HCT116 (cell line): ENCODE data around the gene SEC11A.

Experiments
- CBX3 ChIP-seq: IDR thresholded peaks from 2 replicates; pipeline ENCODE4 v1.6.1; 2012; ENCODE audit warnings: low read depth
- CEBPB ChIP-seq: IDR thresholded peaks from 2 replicates; pipeline ENCODE4 v1.6.1; 2012; ENCODE audit warnings: low read depth
- CTCF ChIP-seq, 3 experiments: fragments of 200-600 bp in 1 of 3; sonication (generic) in 1 of 3; IDR thresholded peaks in 2 of 3; conservative IDR thresholded peaks in 1 of 3; 2 replicates each; pipeline ENCODE4 v1.5.1; 2012 to 2017; ENCODE audit warnings: low read depth in 2 of 3, low read length in 2 of 3, antibody characterized with exemption in 1 of 3, borderline replicate concordance in 1 of 3, control low read depth in 1 of 3, mild to moderate bottlenecking in 1 of 3, mixed read lengths in 1 of 3, mixed run types in 1 of 3, moderate library complexity in 1 of 3; ENCODE audit not compliant: insufficient read depth in 1 of 3
- EGR1 ChIP-seq: IDR thresholded peaks from 2 replicates; pipeline ENCODE4 v1.6.1; 2012; ENCODE audit warnings: low read depth
- EZH2 ChIP-seq: fragments of 200-600 bp; sonication (generic); IDR thresholded peaks from 2 replicates; pipeline ENCODE4 v1.6.1; 2017; ENCODE audit warnings: antibody characterized with exemption, mixed run types
- POLR2A ChIP-seq: IDR thresholded peaks from 2 replicates; pipeline ENCODE4 v1.7.0; 2011; ENCODE audit warnings: borderline replicate concordance; ENCODE audit not compliant: insufficient read depth, insufficient read length; ENCODE audit errors: extremely low read depth
- RAD21 ChIP-seq: IDR thresholded peaks from 2 replicates; pipeline ENCODE4 v1.6.1; 2012; ENCODE audit warnings: low read depth, mild to moderate bottlenecking
- SRF ChIP-seq: IDR thresholded peaks from 2 replicates; pipeline ENCODE4 v1.6.1; 2012; ENCODE audit warnings: low read depth
- TCF7L2 ChIP-seq: IDR thresholded peaks from 2 replicates; pipeline ENCODE4 v1.7.0; 2011; ENCODE audit warnings: borderline replicate concordance, inconsistent platforms; ENCODE audit not compliant: insufficient read depth, insufficient read length; ENCODE audit errors: extremely low read depth
- ZNF274 ChIP-seq: fragments of 200-500 bp; sonication (Bioruptor generic); IDR thresholded peaks from 2 replicates; pipeline ENCODE4 v1.6.1; 2014; ENCODE audit warnings: mild to moderate bottlenecking, low read depth, low read length, inconsistent platforms
- TF ChIP-seq, protein P1 (sequence below): IDR thresholded peaks from 2 replicates; pipeline ENCODE4 v1.6.1; 2012
- TF ChIP-seq, protein P2 (sequence below): IDR thresholded peaks from 2 replicates; pipeline ENCODE4 v1.6.1; 2012; ENCODE audit warnings: low read depth

DNA sequence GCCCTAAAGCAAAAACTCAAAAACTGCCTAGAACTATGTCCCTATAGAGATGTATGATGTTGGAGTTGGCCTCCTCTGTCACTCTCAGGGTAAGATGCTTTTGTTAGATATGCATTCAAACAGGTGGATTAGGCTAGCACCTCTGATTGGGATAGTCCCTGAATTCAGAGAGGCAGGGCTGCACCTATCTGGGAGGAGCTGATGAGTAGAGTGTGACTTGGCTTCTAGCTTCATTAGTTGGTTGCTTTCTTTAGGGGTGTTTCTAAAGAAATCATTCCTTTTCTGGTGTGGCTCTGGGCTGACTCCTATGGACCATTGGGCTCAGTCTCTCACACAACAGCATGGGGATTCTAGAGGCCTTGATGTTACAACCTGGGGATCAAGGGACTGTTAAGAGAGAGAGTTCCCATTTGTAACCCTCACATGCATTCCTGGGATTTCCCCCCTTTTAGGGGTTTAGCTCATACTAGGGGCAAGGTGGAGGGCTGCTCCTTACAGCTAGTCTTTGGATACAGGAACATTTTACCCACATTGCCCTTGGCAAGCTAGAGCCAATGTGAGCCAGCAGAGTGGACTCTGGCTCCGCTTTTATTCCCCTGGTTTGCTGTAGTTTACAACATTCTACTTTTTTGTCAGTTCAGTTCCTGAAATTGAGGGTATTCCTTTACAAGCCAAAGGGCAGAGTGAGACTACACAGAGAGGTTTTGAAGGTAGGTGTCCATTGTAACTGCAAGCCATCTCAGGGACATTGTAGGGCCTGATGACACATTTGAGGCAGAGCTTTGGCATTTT lies 40.0 kb upstream of the SEC11A start:
- no peak for TF ChIP-seq POLR2A
- TF ChIP-seq CTCF (IDR thresholded peaks at IDR 0.05 in 2 of 3, conservative IDR thresholded peaks at IDR 0.05 in 1 of 3; ENCODE audit: borderline replicate concordance in 1 of 3, insufficient read depth in 1 of 3, low read depth in 2 of 3, low read length in 2 of 3): no peak
- no peak for TF ChIP-seq ZNF274
- no peak for TF ChIP-seq EGR1
- TF ChIP-seq, protein P1, sequence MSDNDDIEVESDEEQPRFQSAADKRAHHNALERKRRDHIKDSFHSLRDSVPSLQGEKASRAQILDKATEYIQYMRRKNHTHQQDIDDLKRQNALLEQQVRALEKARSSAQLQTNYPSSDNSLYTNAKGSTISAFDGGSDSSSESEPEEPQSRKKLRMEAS: no peak
- no peak for TF ChIP-seq EZH2
- TF ChIP-seq TCF7L2: no peak
- 0 out of 2 replicates have a peak, but pooled peaks have one; percentile 5 for TF ChIP-seq RAD21
- TF ChIP-seq CEBPB: no peak
- TF ChIP-seq, protein P2, sequence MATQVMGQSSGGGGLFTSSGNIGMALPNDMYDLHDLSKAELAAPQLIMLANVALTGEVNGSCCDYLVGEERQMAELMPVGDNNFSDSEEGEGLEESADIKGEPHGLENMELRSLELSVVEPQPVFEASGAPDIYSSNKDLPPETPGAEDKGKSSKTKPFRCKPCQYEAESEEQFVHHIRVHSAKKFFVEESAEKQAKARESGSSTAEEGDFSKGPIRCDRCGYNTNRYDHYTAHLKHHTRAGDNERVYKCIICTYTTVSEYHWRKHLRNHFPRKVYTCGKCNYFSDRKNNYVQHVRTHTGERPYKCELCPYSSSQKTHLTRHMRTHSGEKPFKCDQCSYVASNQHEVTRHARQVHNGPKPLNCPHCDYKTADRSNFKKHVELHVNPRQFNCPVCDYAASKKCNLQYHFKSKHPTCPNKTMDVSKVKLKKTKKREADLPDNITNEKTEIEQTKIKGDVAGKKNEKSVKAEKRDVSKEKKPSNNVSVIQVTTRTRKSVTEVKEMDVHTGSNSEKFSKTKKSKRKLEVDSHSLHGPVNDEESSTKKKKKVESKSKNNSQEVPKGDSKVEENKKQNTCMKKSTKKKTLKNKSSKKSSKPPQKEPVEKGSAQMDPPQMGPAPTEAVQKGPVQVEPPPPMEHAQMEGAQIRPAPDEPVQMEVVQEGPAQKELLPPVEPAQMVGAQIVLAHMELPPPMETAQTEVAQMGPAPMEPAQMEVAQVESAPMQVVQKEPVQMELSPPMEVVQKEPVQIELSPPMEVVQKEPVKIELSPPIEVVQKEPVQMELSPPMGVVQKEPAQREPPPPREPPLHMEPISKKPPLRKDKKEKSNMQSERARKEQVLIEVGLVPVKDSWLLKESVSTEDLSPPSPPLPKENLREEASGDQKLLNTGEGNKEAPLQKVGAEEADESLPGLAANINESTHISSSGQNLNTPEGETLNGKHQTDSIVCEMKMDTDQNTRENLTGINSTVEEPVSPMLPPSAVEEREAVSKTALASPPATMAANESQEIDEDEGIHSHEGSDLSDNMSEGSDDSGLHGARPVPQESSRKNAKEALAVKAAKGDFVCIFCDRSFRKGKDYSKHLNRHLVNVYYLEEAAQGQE: no peak
- TF ChIP-seq CBX3: no peak
- TF ChIP-seq SRF: no peak
